Naive B cell (primary cell): ENCODE measurements around the gene MOSMO. TPM values are rescaled to one million over a fixed set of nuclear protein-coding genes. Genes with fewer than 3 reads are reported as not detected.
A peak's percentile ranks its signal among the peaks of the same experiment; 100 is the strongest.
"Not testable (repeated sequence)": the region's sequence is repeated elsewhere in the genome, so short reads cannot be mapped to it uniquely, and the experiment has no call there.

Experiments
- ATAC-seq, 2 donors: fragments of 150-1000 bp; cut with Tn5 transposase; 2 replicates each; pipeline ENCODE4 v1.10.0; 2021; ENCODE audit warnings: low read depth in 2 of 2, mild to moderate bottlenecking in 2 of 2, moderate library complexity in 2 of 2
- DNase-seq: peaks from one replicate; pipeline ENCODE4 v3.0.0; 2022
- H3K27ac Mint-ChIP-seq, 6 donors: one replicate each; pipeline ENCODE4 v1.8.0; 2020 to 2022; ENCODE audit warnings: mild to moderate bottlenecking in 6 of 6, mixed read lengths in 6 of 6, moderate library complexity in 5 of 6, inconsistent platforms in 2 of 6
- H3K27me3 Mint-ChIP-seq, 3 donors: one replicate each; pipeline ENCODE4 v1.8.0; 2021 to 2022; ENCODE audit warnings: mixed read lengths in 3 of 3, mild to moderate bottlenecking in 1 of 3
- H3K36me3 Mint-ChIP-seq, 2 donors: one replicate each; pipeline ENCODE4 v1.8.0; 2020 to 2022; ENCODE audit warnings: mixed read lengths in 2 of 2, inconsistent platforms in 1 of 2, mild to moderate bottlenecking in 1 of 2
- H3K4me1 Mint-ChIP-seq, 3 donors: one replicate each; pipeline ENCODE4 v1.8.0; 2020 to 2022; ENCODE audit warnings: mixed read lengths in 3 of 3, inconsistent platforms in 1 of 3, mild to moderate bottlenecking in 1 of 3, moderate library complexity in 1 of 3
- H3K4me3 Mint-ChIP-seq, 8 donors: one replicate each; pipeline ENCODE4 v1.8.0; 2020 to 2022; ENCODE audit warnings: mild to moderate bottlenecking in 8 of 8, mixed read lengths in 8 of 8, moderate library complexity in 8 of 8, inconsistent platforms in 2 of 8
- H3K9me3 Mint-ChIP-seq, 7 donors: one replicate each; pipeline ENCODE4 v1.8.0; 2020 to 2022; ENCODE audit warnings: mixed read lengths in 7 of 7, mild to moderate bottlenecking in 5 of 7, inconsistent platforms in 2 of 7, moderate library complexity in 1 of 7
- polyA plus RNA-seq, 6 donors: library from polyadenylated mRNA; unstranded; fragments of 300-500 nt; fragmentation: Illumina TruSeq; gene quantifications; one replicate each; pipeline ENCODE4 v1.2.3, GENCODE V29; 2021; ENCODE audit warnings: low read depth in 6 of 6

The MOSMO gene
- polyA plus RNA-seq, 6 donors from 2014 or later, result 3.1 to 7.1 (median 6.2) TPM

DNA sequence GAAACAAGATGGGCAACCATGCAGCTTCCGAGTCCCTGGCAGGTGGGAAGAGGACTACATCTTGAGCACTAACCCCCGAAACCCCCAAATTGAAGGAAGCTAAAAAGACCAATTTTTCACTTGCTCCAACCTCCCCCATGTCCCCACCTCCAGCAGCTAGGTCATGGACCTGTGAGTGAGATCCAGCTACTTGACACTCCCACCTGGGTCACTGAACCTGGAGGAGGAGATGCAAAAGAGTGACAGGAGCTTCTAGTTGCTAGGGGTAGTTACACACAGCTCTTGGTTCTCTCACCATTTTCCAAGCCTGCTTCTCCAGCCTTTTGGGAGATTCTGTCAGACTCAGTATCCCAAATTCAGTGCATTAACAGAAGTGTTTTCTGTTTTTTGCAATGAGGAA is 18.2 kb upstream of the MOSMO start:
- Mint-ChIP-seq H3K27me3 (no peaks in the 10 kb centered on the region), H3K36me3 (no peaks in the 10 kb centered on the region), H3K27ac (peak overlapping the region in 1 of 6 donors; percentile 74), H3K9me3 (no peaks in the 10 kb centered on the region), H3K4me1 (no peaks in the 10 kb centered on the region), H3K4me3 (no peak overlapping the region)
- ATAC-seq (no peak), DNase-seq (no peak)

GRCh38 chr16:21990381-21990944 is 17.4 kb upstream of the MOSMO start:
- H3K36me3 Mint-ChIP-seq, result no peaks in the 10 kb centered on the region
- H3K9me3 Mint-ChIP-seq, result no peaks in the 10 kb centered on the region
- H3K27me3 Mint-ChIP-seq, result no peaks in the 10 kb centered on the region
- no peaks in the 10 kb centered on the region for H3K4me1 Mint-ChIP-seq
- H3K27ac Mint-ChIP-seq, result peak overlapping the region in 1 of 6 donors; percentile 69
- no peak overlapping the region for H3K4me3 Mint-ChIP-seq
- no peak for DNase-seq
- no peak for ATAC-seq

DNA sequence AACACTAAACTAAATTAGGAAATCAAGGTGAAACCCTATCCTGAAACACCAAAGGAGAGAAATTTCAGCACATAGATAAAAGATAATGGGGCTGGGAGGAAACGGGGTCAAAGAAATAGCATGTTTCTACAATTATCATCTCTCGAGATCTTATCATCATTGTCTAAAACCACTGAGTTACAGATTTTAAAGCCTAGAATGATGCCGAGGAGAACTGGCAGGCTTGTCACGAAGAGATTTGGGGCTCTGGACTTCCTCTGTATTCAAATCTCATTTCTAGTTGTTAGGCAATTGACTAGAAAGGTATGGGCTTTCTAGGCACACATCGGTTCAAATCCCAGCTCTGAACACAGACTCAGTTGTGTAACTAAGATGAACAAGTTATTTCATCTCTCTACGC is 16.3 kb upstream of the MOSMO start:
- ATAC-seq, result no peak
- no peaks in the 10 kb centered on the region for H3K36me3 Mint-ChIP-seq
- H3K4me1 Mint-ChIP-seq, result no peaks in the 10 kb centered on the region
- no peaks in the 10 kb centered on the region for H3K27me3 Mint-ChIP-seq
- no peak for DNase-seq
- H3K4me3 Mint-ChIP-seq, result no peak overlapping the region
- H3K9me3 Mint-ChIP-seq, result no peaks in the 10 kb centered on the region
- H3K27ac Mint-ChIP-seq, result no peak overlapping the region

DNA sequence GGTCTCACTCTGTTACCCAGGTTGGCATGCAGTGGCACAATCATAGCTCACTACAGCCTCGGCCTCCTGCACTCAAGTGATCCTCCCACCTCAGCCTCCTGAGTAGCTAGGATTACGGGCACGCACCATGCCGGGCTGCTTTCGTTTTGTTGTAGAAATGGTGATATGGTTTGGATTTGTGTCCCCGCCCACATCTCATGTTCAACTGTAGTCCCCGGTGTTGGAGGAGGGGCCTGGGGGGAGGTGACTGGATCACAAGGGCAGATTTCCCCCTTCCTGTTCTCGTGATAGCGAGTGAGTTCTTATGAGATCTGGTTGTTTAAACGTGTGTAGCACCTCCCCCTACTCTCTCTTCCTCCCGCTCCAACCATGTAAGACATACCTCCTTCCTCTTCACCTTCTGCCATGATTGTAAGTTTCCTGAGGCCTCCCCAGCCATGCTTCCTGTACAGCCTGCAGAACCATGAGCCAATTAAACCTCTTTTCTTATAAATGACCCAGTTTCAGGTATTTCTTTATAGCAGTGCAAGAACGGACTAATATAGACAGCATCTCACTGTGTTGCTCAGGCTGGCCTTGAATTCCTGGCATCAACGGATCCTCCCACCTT is 12.9 kb upstream of the MOSMO start:
- H3K4me3 Mint-ChIP-seq, result peak overlapping the region in 1 of 8 donors; percentile 41
- no peaks in the 10 kb centered on the region for H3K4me1 Mint-ChIP-seq
- peaks cover 0 to 1% (median 0%) of the 10 kb centered on the region in 7 donors for H3K9me3 Mint-ChIP-seq
- H3K27me3 Mint-ChIP-seq, result no peaks in the 10 kb centered on the region
- ATAC-seq (no peak), DNase-seq (no peak)
- no peak overlapping the region for H3K27ac Mint-ChIP-seq
- H3K36me3 Mint-ChIP-seq, result no peaks in the 10 kb centered on the region

- peaks cover 0 to 1% (median 0%) of the 10 kb centered on the region in 7 donors for H3K9me3 Mint-ChIP-seq
- H3K27ac Mint-ChIP-seq, result peak overlapping the region in 3 of 6 donors; percentile 21 to 71 (median 22)
- no peaks in the 10 kb centered on the region for H3K36me3 Mint-ChIP-seq
- H3K4me1 Mint-ChIP-seq, result peaks cover 9 to 12% (median 9%) of the 10 kb centered on the region in 3 donors
- ATAC-seq (no peak), DNase-seq (no peak)
- H3K4me3 Mint-ChIP-seq, result no peak overlapping the region
- no peaks in the 10 kb centered on the region for H3K27me3 Mint-ChIP-seq
Observed at GRCh38 chr16:21996923-21997696, 10.8 kb upstream of the MOSMO start.

DNA sequence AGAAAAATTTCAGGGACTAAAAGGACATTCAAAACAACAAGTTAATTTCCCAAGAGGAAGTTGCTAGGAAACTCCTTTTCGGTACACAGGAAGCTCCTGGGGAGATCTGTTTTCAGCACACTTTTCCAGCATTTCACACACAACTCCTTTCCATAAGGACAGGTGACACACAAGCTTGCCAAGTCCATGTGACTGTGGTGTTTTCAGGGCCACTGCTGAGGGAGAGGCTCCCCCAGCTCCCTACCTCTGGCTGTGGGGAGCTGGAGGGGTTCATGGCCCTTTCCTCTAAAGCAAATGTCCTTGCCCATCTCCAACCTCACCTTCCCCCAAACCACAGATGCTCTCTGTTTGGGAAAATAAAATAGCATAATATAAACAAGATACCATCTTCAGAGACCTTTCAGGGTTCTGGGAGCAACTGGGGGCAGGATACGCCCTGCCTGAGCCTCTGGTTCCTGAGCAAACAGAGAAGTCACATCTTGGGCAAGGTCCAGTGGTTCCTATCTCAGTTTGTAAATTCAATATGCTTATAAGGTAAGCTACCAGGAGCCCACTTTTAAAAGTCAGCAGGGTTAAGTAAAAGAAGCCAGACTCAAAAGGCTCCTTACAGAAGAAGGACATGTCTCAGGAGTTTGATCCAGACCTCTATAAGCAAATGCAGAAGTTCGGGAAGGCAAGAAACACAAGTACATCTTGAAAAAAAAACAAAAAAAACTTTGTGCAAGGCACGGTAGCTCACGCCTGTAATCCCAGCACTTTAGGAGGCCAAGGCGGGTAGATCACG is 10.0 kb upstream of the MOSMO start:
- Mint-ChIP-seq H3K36me3 (no peaks in the 10 kb centered on the region), H3K4me3 (no peak overlapping the region), H3K9me3 (peaks cover 0 to 1% (median 0%) of the 10 kb centered on the region in 7 donors), H3K4me1 (peaks cover 9 to 13% (median 9%) of the 10 kb centered on the region in 3 donors), H3K27me3 (no peaks in the 10 kb centered on the region), H3K27ac (peak overlapping the region in 1 of 6 donors; percentile 49)
- ATAC-seq, result no peak
- no peak for DNase-seq

GRCh38 chr16:22001591-22001990 is 6.3 kb upstream of the MOSMO start:
- Mint-ChIP-seq H3K4me1 (peaks cover 9 to 17% (median 10%) of the 10 kb centered on the region in 3 donors), H3K36me3 (no peaks in the 10 kb centered on the region), H3K27ac (no peak overlapping the region), H3K27me3 (no peaks in the 10 kb centered on the region), H3K9me3 (peaks cover 0 to 1% (median 0%) of the 10 kb centered on the region in 7 donors), H3K4me3 (peak overlapping the region in 2 of 8 donors; percentile 4 to 46)
- DNase-seq (no peak), ATAC-seq (no peak)

DNA sequence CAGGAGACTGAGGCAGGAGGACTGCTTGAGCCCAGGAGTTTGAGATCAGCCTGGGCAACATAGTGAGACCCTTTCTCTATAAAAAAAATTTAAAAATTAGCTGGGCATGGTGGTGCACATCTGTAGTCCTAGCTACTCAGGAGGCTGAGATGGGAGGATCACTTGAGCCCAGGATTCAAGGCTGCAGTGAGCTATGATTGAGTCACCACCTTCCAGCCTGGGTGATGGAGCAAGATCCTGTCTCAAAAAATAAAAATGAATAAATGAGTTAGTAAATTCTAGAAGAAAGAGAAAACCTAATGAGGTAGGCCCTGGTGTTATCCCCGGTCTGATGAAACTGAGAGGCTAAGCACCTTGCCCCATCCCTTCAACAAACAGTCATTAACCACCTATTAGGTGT is 5.9 kb upstream of the MOSMO start:
- not testable (repeated sequence) for H3K36me3 Mint-ChIP-seq, ATAC-seq, H3K27ac Mint-ChIP-seq, H3K27me3 Mint-ChIP-seq, H3K9me3 Mint-ChIP-seq, DNase-seq, H3K4me3 Mint-ChIP-seq
- H3K4me1 Mint-ChIP-seq, result peaks cover 13 to 22% (median 14%) of the 10 kb centered on the region in 3 donors

DNA sequence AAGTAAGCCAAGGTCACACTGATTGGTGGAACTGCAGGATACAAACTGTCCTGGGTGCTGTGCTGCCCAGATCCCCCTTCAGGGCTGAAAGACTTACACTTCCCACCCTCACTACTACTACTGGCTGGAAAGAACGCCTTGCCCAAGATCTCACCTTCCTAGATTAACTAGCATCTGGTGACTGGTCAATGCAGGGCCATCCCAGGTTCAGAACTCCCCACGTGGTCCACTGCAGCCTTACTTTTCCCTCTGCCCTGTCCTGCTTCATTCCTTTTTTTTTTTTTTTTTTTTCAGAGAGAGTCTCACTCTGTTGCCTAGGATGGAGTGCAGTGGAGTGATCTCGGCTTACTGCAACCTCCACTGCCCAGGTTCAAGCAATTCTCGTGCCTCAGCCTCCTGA is 4.7 kb upstream of the MOSMO start:
- H3K27ac Mint-ChIP-seq, result peak overlapping the region in 2 of 6 donors; percentile 15 to 86
- H3K27me3 Mint-ChIP-seq, result no peaks in the 10 kb centered on the region
- H3K9me3 Mint-ChIP-seq, result no peaks in the 10 kb centered on the region
- DNase-seq (no peak), ATAC-seq (no peak)
- no peaks in the 10 kb centered on the region for H3K36me3 Mint-ChIP-seq
- peak overlapping the region in 1 of 8 donors; percentile 38 for H3K4me3 Mint-ChIP-seq
- H3K4me1 Mint-ChIP-seq, result peaks cover 19 to 28% (median 21%) of the 10 kb centered on the region in 3 donors

DNA sequence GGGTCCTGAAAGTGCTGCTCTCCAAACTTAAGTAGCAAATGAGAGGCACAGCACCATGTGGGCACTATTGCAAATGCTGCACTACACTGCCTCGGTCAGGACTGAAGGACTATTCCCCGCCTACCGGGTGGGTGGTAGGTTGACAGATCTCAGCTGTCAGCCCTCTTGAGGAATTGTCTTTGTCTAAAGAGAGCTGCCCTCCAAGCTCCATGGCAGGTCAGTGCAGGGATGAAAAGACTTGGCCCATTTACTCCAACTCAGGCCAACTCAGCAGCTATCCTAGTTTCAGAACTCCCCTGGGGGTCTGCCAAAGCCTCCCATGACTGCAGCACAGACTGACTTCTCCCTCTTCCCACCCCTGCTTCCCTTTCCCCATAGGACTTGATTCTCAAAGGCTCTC is 3.6 kb upstream of the MOSMO start:
- no peaks in the 10 kb centered on the region for H3K9me3 Mint-ChIP-seq
- DNase-seq (no peak), ATAC-seq (no peak)
- peaks cover 30 to 32% (median 32%) of the 10 kb centered on the region in 3 donors for H3K4me1 Mint-ChIP-seq
- H3K36me3 Mint-ChIP-seq, result no peaks in the 10 kb centered on the region
- no peaks in the 10 kb centered on the region for H3K27me3 Mint-ChIP-seq
- H3K27ac Mint-ChIP-seq, result no peak overlapping the region
- peak overlapping the region in 1 of 8 donors; percentile 66 for H3K4me3 Mint-ChIP-seq

- Mint-ChIP-seq H3K9me3 (no peaks in the 10 kb centered on the region), H3K4me3 (peak overlapping the region in 2 of 8 donors; percentile 84 to 96), H3K27me3 (no peaks in the 10 kb centered on the region), H3K36me3 (no peaks in the 10 kb centered on the region), H3K27ac (no peak overlapping the region), H3K4me1 (peaks cover 33 to 40% (median 38%) of the 10 kb centered on the region in 3 donors)
- ATAC-seq (no peak), DNase-seq (no peak)
Observed at GRCh38 chr16:22005746-22006145, 2.2 kb upstream of the MOSMO start.

GRCh38 chr16:22006636-22007035 is 1.3 kb upstream of the MOSMO start:
- DNase-seq, result no peak
- no peak for ATAC-seq
- Mint-ChIP-seq H3K36me3 (no peaks in the 10 kb centered on the region), H3K27ac (peak overlapping the region in 5 of 6 donors; percentile 19 to 96 (median 90)), H3K4me3 (peak overlapping the region; percentile 84 to 96 (median 93)), H3K9me3 (no peaks in the 10 kb centered on the region), H3K27me3 (no peaks in the 10 kb centered on the region), H3K4me1 (peaks cover 32 to 42% (median 33%) of the 10 kb centered on the region in 3 donors)

- no peaks in the 10 kb centered on the region for H3K27me3 Mint-ChIP-seq
- H3K4me1 Mint-ChIP-seq, result peaks cover 32 to 45% (median 33%) of the 10 kb centered on the region in 3 donors
- H3K9me3 Mint-ChIP-seq, result no peaks in the 10 kb centered on the region
- H3K27ac Mint-ChIP-seq, result peak overlapping the region; percentile 19 to 96 (median 88)
- H3K36me3 Mint-ChIP-seq, result no peaks in the 10 kb centered on the region
- H3K4me3 Mint-ChIP-seq, result peak overlapping the region; percentile 84 to 96 (median 93)
- ATAC-seq (no peak), DNase-seq (no peak)
Observed at GRCh38 chr16:22007159-22007508, 777 bp upstream of the MOSMO start.
